Osteocyte (in vitro differentiated cells): ENCODE data around the gene MCAM. TPM values are rescaled to one million over a fixed set of nuclear protein-coding genes. Genes with fewer than 3 reads are reported as not detected.
A peak's percentile ranks its signal among the peaks of the same experiment; 100 is the strongest.

Source experiments
- DNase-seq: peaks from one replicate; pipeline ENCODE4 v3.0.0; 2021; ENCODE audit warnings: mixed read lengths; ENCODE audit not compliant: unreplicated experiment; ENCODE audit errors: extremely low spot score
- H3K27ac Mint-ChIP-seq: one replicate; pipeline ENCODE4 v1.8.0; 2021; ENCODE audit warnings: mild to moderate bottlenecking, mixed read lengths; ENCODE audit not compliant: unreplicated experiment
- H3K27me3 Mint-ChIP-seq: one replicate; pipeline ENCODE4 v1.8.0; 2021; ENCODE audit warnings: mixed read lengths; ENCODE audit not compliant: unreplicated experiment
- H3K36me3 Mint-ChIP-seq: one replicate; pipeline ENCODE4 v1.8.0; 2021; ENCODE audit warnings: mixed read lengths; ENCODE audit not compliant: unreplicated experiment
- H3K4me1 Mint-ChIP-seq: one replicate; pipeline ENCODE4 v1.8.0; 2021; ENCODE audit warnings: mixed read lengths; ENCODE audit not compliant: unreplicated experiment
- H3K4me3 Mint-ChIP-seq: one replicate; pipeline ENCODE4 v1.8.0; 2021; ENCODE audit warnings: mild to moderate bottlenecking, moderate library complexity, mixed read lengths; ENCODE audit not compliant: unreplicated experiment
- H3K9me3 Mint-ChIP-seq: one replicate; pipeline ENCODE4 v1.8.0; 2021; ENCODE audit warnings: mixed read lengths; ENCODE audit not compliant: unreplicated experiment
- total RNA-seq: library from RNA; stranded (reverse); gene quantifications from 2 replicates; pipeline ENCODE4 v1.2.1, GENCODE V29; 2021
- TF ChIP-seq, protein P1 (sequence below): fragments of 200-600 bp; sonication (generic); IDR thresholded peaks from 2 replicates; pipeline ENCODE4 v1.5.0; 2021; ENCODE audit warnings: antibody characterized with exemption, mild to moderate bottlenecking, moderate library complexity

The MCAM gene
- total RNA-seq, 1 donor from 2014 or later: 74.9 TPM

DNA sequence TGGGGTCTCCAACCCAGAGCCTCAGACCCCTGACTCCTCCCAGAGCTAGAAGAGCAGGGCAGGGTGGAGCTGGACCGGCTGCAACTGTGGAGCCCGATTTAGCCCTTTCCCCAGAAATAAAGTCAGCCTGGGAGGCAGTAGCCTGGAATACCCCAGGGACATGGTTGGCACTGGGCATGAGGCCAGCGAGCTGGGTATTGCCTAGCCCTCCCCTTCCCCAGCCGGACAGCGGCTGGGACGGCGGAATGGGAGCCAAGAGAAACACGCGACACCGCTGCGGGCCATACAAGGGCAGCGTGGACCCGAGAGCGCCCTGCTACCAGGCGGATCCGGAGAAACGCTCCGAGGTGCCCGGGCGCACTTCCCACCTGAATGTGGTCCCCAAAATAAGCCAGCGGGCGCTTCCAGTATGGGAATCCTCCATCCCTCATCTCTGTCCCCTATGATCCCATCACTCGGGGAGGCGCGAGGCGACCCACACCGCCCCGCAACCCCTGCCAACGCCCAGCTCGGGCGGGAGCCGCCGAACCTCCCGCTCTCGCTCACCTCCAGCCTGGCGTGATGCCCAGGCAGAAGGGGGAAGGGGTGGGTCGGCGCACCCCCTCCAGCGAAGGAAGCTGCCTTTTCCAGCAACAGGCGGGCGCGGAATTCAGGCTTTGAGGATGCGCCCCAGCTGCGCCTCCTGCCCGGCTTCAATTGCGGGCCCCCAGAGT lies 758 bp downstream of the MCAM start:
- peaks cover 10% of the 10 kb centered on the region for H3K36me3 Mint-ChIP-seq
- H3K27ac Mint-ChIP-seq: peak overlapping the region; percentile 74
- H3K4me3 Mint-ChIP-seq: peak overlapping the region; percentile 75
- H3K4me1 Mint-ChIP-seq: peaks cover 41% of the 10 kb centered on the region
- H3K27me3 Mint-ChIP-seq: no peaks in the 10 kb centered on the region
- DNase-seq: peak; percentile 95
- TF ChIP-seq, protein P1, sequence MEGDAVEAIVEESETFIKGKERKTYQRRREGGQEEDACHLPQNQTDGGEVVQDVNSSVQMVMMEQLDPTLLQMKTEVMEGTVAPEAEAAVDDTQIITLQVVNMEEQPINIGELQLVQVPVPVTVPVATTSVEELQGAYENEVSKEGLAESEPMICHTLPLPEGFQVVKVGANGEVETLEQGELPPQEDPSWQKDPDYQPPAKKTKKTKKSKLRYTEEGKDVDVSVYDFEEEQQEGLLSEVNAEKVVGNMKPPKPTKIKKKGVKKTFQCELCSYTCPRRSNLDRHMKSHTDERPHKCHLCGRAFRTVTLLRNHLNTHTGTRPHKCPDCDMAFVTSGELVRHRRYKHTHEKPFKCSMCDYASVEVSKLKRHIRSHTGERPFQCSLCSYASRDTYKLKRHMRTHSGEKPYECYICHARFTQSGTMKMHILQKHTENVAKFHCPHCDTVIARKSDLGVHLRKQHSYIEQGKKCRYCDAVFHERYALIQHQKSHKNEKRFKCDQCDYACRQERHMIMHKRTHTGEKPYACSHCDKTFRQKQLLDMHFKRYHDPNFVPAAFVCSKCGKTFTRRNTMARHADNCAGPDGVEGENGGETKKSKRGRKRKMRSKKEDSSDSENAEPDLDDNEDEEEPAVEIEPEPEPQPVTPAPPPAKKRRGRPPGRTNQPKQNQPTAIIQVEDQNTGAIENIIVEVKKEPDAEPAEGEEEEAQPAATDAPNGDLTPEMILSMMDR: no peak
- no peaks in the 10 kb centered on the region for H3K9me3 Mint-ChIP-seq

DNA sequence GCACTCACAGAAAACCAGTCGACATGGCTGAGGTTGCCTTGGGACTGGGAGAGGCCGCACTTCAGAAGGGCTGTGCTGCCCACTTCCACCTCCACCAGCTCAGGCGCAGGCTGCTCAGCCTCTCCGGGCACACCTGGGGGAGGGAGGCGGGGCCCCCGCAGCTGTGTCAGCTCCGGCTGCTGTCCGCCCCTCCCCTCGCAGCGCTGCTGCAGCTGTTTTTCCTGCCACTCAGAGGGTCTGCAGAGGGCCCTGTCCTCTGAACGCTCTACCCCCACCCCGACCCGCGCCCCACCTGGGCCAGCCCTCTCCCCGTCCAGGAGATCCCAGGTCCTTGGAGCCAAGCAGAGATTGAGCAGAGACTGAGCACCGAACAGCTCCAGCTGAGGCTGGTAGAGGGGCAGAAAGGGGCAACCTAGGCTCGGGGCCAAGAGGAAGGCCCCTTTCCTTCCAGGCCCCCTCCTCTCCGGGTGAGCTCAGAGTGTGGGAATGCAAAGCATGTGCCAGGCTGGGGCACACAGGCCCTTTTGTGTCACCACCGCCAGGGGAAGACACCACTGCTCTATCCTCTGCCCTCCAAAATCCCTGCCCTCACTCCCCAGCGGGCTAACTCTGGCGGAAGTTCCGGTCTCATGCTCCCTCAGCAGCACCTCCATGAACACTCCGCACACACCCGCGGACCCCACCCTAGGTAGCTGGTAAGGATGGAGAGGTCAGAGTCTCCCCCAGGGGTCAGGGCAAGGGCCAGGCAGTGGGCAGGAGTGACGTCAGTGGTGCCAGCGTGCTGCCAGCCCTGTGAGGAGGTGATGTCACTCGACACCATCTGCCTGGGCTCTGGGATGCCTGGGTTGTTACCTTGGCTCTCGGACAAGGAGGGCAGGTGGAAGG lies 1.6 kb downstream of the MCAM start:
- peak overlapping the region; percentile 75 for H3K4me3 Mint-ChIP-seq
- TF ChIP-seq, protein P1: peak; percentile 29
- H3K4me1 Mint-ChIP-seq: peaks cover 38% of the 10 kb centered on the region
- H3K27me3 Mint-ChIP-seq: no peaks in the 10 kb centered on the region
- H3K27ac Mint-ChIP-seq: peak overlapping the region; percentile 74
- peaks cover 11% of the 10 kb centered on the region for H3K36me3 Mint-ChIP-seq
- H3K9me3 Mint-ChIP-seq: no peaks in the 10 kb centered on the region
- no peak for DNase-seq

DNA sequence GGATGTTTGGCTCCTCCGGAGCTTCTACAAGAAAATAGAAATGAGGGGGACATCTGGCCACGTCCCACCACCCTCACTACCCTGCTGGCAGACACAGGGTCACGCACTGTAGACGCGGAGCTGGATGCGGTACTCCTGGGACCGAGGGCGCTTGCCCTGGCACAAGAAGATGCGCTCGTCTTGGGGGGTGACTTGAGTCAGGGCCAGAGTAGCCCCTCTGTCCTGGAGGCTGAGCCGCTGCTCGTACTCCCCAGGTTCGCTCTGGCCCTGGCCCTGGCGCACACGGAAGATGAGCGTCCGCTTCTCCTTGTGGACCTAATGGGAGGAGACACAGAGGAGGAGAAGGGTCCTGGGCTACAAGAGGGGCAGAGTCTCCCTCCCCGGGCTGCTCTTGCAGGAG lies 2.2 kb downstream of the MCAM start:
- Mint-ChIP-seq H3K4me3 (no peak overlapping the region), H3K9me3 (no peaks in the 10 kb centered on the region), H3K4me1 (peaks cover 33% of the 10 kb centered on the region), H3K27me3 (no peaks in the 10 kb centered on the region), H3K36me3 (peaks cover 12% of the 10 kb centered on the region), H3K27ac (peak overlapping the region; percentile 23)
- DNase-seq: no peak
- TF ChIP-seq, protein P1: no peak

DNA sequence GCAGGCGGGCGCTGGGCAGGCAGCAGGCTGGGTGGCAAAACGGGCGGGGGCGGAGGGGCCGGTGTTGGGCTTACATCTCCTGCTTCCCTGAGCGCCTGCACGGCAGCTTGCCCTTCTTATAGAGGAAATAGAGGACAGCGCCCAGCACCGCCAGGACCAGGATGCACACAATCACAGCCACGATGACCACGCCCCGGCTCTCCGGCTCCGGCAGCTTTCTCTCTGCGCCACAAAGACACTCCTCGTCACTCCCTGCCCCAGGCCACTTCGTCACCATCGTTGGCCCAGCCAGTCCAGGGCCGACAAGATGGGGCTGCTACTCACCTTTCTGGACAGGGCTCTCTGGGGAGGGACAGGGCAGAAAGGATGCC lies 6.3 kb downstream of the MCAM start:
- Mint-ChIP-seq H3K4me1 (peaks cover 20% of the 10 kb centered on the region), H3K9me3 (no peaks in the 10 kb centered on the region), H3K4me3 (no peak overlapping the region), H3K27me3 (no peaks in the 10 kb centered on the region), H3K36me3 (peaks cover 16% of the 10 kb centered on the region), H3K27ac (no peak overlapping the region)
- TF ChIP-seq, protein P1: no peak
- DNase-seq: no peak
